HEK293T (cell line): ENCODE measurements around the gene DAPK1.

Source experiments
- ELF4 ChIP-seq: fragments of 450-650 bp; IDR thresholded peaks from 2 replicates; pipeline ENCODE4 v1.6.1; 2017; ENCODE audit warnings: antibody characterized with exemption
- FOXK2 ChIP-seq: fragments of 450-650 bp; IDR thresholded peaks from 2 replicates; pipeline ENCODE4 v1.6.1; 2016; ENCODE audit warnings: mild to moderate bottlenecking
- FOXM1 ChIP-seq: fragments of 450-650 bp; IDR thresholded peaks from 2 replicates; pipeline ENCODE4 v1.6.1; 2017; ENCODE audit warnings: mild to moderate bottlenecking, borderline replicate concordance
- SUZ12 ChIP-seq: fragments of 450-650 bp; IDR thresholded peaks from 2 replicates; pipeline ENCODE4 v1.6.1; 2016; ENCODE audit warnings: mild to moderate bottlenecking

DNA sequence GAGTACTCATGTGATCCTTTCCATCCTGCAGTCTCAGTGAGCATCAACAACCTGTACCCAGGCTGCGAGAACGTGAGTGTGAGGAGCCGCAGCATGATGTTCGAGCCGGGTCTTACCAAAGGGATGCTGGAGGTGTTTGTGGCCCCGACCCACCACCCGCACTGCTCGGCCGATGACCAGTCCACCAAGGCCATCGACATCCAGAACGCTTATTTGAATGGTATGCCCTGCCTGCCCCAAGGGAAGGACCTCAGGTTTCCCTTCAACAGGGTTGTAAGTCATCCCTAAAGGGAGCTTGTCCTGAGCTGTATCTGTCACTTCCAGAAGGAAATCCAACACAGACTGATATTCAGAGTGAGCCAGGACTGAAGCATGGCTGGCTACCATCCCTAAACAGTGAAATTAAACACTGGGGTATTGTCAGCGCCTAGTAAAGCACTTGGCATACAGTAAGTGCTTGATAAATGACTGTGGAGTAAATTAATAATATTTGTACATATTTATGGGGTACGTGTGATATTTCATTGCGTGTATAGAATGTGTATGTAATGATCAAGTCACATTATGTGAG is 188.9 kb downstream of the DAPK1 start:
- TF ChIP-seq FOXM1, result no peak
- no peak for TF ChIP-seq FOXK2
- no peak for TF ChIP-seq ELF4
- TF ChIP-seq SUZ12, result no peak
